ENCODE measurements around the gene POLE. TPM values are rescaled to one million over a fixed set of nuclear protein-coding genes. Genes with fewer than 3 reads are reported as not detected.
A peak's percentile ranks its signal among the peaks of the same experiment; 100 is the strongest.

The POLE gene, protein sequence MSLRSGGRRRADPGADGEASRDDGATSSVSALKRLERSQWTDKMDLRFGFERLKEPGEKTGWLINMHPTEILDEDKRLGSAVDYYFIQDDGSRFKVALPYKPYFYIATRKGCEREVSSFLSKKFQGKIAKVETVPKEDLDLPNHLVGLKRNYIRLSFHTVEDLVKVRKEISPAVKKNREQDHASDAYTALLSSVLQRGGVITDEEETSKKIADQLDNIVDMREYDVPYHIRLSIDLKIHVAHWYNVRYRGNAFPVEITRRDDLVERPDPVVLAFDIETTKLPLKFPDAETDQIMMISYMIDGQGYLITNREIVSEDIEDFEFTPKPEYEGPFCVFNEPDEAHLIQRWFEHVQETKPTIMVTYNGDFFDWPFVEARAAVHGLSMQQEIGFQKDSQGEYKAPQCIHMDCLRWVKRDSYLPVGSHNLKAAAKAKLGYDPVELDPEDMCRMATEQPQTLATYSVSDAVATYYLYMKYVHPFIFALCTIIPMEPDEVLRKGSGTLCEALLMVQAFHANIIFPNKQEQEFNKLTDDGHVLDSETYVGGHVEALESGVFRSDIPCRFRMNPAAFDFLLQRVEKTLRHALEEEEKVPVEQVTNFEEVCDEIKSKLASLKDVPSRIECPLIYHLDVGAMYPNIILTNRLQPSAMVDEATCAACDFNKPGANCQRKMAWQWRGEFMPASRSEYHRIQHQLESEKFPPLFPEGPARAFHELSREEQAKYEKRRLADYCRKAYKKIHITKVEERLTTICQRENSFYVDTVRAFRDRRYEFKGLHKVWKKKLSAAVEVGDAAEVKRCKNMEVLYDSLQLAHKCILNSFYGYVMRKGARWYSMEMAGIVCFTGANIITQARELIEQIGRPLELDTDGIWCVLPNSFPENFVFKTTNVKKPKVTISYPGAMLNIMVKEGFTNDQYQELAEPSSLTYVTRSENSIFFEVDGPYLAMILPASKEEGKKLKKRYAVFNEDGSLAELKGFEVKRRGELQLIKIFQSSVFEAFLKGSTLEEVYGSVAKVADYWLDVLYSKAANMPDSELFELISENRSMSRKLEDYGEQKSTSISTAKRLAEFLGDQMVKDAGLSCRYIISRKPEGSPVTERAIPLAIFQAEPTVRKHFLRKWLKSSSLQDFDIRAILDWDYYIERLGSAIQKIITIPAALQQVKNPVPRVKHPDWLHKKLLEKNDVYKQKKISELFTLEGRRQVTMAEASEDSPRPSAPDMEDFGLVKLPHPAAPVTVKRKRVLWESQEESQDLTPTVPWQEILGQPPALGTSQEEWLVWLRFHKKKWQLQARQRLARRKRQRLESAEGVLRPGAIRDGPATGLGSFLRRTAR (N-terminal part only)
- total RNA-seq, result 26.9 TPM

DNA sequence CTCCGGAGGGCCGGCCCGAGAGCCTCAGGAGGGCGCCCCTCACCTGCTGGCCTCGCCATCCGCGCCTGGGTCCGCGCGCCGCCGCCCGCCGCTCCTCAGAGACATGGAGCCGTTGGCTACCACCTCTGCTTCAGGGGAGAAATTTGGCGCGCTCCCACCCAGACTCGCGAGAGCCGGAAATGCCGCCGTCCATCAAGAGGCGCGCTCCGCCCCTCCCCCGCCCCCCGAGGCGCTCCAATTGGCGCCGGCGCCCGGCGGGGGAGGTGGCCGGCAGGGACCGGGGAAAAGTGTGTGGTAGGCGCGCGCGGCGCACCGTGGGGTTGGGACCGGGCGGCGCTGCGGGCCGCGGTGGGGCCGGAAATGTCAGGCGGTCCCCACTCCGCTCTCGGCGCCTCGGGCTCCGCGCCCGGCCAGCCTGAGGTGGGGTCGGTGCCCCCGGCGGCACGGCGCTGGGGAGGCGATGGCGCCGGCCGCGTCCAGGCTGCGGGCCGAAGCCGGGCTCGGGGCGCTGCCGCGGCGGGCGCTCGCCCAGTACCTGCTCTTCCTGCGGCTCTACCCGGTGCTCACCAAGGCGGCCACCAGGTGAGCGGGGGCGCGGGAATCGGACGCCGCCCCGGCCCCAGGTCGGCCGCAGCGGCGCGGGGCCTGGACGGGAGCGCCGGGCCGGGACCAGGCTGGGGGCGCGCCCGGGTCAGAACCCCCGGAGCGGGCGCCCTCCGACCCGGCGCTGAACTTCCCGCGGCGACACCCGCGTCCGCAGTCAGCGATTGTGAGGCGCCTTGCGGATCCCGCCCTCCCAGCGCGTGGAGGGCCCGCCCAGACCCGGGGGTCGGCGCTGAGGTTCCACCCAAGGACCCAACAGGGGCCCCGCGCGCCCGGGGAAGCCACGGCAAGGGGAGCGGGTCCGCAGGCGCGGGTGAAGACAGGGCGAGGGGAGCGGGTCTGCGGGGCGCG, at the start of gene POLE, which contains the start of gene PXMP2:
POLE (minus strand) TSS at position 132 of the 954 bp plus-strand sequence; CDS start at position 105, 27 bp downstream.
PXMP2 (plus strand) TSS at position 377 of the 954 bp plus-strand sequence; CDS start at position 461, 84 bp downstream.
- DNase-seq (ENCODE audit: low spot score in 2 of 2) (peak; percentile 99), FAIRE-seq (no peak)

DNA sequence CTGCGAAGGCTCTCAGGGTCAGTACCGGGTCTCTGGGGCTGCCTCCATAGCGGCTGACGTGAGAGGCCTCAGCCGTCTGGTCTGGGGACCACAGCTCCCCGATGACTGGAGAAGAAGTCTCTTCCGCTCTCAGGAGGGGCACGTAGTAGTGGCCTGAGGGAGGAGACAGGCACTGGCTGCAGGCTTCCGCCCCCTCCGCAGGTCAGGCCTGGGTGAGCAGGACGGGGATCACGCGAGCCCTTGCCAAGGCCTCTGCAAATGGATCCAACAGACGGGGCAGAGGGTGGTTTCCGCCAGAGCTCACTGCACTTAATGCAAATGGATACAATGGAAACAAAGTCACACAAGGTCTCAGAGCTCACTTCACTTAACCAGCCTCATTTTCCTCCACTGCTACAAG, 49.8 kb upstream of the POLE start:
- FAIRE-seq (no peak), DNase-seq (ENCODE audit: low spot score in 2 of 2) (no peak)

DNA sequence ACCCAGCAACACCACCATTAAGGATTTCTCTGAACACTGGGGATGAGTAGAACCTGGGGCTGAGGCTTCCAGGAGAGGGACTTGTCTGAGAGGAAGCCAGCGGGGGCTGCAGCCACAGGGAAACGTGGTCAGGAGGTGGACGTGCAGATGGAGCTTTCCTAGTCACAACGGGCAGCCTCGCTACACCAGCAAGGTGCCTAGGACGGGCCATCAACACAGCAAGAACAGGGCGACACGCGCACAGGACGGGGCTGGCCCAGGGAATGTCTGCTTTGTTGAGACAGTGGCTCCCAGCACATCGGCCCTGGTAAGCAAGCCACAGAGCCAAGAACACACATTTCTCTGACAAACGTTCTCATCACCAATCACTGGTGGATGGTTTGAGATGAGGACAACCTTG, 49.2 kb upstream of the POLE start:
- no peak for FAIRE-seq
- DNase-seq (ENCODE audit: low spot score in 2 of 2), result no peak

DNA sequence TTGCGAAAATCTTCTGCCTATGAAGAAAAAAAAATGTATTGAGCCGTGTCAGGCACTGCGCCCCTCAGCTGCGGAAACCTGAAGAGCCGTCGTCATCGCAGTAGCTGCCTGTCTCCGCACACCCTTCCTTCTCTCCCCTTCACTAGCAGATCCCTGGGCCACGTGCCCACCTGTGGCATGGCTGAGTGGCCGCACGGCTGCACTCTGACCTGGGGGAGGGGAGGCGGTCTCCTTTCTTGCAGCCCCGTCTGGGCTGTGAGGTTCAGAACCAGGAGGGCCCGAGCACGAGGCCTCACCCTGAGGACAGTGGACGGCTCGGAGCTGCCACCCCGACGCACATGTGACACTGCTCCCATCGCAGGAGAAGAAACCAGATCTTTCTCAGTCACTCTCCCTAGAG, 48.4 kb upstream of the POLE start:
- no peak for DNase-seq (ENCODE audit: low spot score in 2 of 2)
- FAIRE-seq, result no peak

DNA sequence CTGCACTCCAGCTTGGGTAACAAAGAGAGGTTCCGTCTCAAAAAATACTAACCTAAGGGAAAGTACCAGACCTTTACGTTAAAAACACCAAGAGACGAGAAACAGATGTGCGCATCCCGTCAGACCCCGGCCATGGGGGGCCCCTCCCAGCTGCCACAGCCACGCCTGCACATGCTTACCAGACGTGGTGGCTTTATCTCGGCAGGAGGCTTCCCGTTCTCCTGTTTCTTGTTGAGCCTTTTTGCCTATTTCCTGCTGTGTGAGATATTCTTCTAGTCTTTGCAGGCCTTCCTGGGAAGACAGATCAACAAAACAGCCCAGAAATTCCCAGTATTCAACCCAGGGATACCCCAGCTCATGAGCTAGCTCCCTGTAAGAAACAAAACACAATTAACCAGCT, 47.1 kb upstream of the POLE start:
- DNase-seq (ENCODE audit: low spot score in 2 of 2) (no peak), FAIRE-seq (no peak)

DNA sequence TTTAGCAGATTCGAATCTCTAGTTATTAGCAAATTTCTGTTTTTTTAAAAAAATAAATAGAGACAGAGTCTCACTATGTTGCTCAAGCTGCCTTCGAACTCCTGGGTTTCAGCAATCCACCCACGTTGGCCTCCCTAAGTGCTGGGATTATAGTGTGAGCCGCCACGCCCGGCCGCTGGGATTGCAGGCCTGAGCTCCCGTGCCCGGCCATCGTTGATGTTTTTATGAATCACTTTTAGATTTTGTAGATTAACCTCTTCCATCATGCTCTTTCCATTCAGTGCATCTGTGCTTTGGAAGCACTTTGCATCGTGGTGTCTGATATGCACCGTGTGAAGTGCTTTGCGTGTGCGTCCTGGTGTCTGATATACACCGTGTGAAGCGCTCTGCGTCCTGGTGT, 44.4 kb upstream of the POLE start:
- FAIRE-seq, result no peak

DNA sequence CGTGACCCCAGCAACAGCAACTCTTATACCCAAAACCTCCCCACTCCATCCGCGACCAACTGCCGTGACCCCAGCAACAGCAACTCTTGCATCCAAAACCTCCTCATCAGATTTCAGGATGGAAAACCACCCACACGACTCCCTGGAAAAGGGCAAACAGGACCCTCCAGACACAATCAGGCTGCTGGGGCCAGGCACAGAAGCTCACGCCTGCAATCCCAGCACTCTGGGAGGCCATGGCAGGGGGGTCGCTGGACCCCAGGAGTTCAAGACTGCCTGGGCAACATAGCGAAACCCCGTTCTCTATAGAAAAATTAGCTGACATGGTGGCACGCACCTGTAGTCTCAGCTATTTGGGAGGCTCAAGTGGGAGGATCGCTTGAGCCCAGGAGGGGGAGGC, 43.2 kb upstream of the POLE start:
- FAIRE-seq, result no peak
- DNase-seq (ENCODE audit: low spot score in 2 of 2), result no peak

More for the DNA sequence above, 44.4 kb upstream of the POLE start:
- DNase-seq (ENCODE audit: low spot score in 2 of 2), result no peak

DNA sequence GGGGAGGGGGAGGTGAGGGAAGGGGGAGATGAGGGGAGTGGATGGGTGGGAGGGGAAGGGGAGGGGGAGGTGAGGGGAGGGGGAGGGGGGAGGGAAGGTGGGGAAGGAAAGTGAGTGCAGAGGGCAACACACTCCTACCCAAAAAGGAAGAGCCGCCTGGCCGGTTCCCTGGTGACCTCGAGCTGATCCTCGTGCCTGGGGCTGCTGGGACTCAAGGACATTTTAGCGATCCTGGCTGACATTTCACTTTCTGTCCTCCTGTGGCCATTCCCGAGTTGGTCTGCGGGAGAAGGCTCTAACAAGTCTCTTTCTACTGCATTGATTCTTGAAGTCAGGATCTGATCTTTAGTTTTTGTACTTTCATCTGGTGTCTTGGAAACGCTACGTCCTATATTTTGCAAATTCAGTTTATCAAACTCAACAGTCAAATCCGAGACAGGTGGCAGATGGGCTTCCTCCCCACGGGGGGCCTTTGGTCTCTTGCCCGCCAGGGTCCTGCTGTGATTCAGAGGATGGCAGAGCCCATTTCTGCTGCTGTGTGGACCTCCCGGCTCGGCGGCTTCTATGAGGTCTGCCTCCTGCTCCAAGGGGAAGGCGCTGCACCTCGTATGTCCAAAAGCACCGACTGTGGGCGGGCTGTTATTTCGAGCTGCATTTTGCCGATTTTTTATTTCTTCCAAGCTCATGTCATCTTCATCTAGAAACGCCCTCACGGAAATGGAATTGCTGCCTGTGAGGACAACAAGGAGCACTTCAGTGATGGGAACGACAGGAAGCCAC, 42.6 kb upstream of the POLE start:
- DNase-seq (ENCODE audit: low spot score in 2 of 2), result no peak
- FAIRE-seq, result no peak

DNA sequence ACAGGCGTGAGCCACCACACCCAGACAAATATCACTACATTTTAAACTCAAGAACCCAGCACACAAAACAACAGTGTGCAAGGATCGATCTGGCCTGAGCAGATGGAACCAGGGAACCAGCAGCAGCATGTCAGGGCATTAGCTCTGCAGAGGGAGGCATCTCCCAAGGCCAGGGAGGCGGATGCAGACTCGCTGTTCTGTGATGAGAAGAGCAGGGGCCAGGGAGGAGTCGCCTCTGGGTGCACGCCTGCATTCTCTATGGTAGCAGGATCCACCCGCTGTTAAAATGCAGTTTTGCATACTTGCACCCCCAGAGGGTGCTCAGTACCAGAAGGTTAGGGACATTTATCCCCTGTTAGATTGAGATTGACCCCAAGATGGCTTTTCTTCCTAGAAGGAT, 41.4 kb upstream of the POLE start:
- DNase-seq (ENCODE audit: low spot score in 2 of 2), result no peak
- no peak for FAIRE-seq

DNA sequence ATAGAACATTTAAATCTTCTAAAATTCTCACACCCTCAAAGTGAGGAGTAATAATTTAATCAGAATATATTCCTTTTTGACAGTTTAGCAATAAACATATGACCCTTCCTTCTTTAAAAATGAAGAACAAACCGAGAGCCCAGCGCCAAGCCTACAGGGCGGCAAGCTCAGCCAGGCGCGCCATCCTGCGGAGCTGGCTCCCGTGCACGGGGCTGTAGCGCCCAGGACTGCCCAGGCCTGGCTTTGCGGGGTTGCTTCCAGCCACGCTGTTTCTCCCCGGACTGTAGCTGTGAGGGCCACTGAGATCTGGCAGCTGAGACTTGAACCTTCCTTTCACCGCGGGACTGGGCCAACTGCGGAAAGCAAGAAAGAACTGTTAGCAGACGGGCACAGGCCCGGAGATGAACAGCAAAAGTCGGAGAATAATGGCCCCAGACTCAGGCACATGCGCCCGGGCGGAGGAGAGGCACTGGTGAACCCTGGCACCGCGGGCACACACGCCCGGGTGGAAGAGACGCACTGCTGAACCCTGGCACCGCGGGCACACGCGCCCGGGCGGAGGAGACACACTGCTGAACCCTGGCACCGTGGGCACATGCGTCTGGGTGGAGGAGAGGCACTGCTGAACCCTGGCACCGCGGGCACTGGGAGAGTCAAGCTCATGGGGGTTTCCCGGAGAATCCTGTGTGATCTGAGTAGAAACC, 40.1 kb upstream of the POLE start:
- DNase-seq (ENCODE audit: low spot score in 2 of 2) (no peak), FAIRE-seq (no peak)

DNA sequence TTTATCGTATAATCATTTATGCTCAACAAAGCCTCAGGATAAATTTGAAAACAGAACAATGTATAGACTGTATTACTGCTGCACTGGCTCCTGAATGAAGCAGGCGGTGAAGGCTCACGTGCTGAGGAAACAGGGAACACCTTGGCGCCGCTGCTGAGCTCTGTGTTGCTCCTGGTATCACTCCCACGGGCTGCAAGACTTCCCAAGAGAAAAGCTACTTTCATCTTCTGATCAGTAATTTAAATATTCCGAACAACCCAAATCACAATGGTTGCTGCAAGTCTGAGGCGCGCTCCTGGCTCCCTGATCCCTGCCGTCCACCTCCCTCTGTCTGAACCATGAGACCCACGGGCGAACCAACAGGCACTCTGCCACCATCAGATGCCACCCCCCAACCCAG, 39.2 kb upstream of the POLE start:
- FAIRE-seq, result no peak

DNA sequence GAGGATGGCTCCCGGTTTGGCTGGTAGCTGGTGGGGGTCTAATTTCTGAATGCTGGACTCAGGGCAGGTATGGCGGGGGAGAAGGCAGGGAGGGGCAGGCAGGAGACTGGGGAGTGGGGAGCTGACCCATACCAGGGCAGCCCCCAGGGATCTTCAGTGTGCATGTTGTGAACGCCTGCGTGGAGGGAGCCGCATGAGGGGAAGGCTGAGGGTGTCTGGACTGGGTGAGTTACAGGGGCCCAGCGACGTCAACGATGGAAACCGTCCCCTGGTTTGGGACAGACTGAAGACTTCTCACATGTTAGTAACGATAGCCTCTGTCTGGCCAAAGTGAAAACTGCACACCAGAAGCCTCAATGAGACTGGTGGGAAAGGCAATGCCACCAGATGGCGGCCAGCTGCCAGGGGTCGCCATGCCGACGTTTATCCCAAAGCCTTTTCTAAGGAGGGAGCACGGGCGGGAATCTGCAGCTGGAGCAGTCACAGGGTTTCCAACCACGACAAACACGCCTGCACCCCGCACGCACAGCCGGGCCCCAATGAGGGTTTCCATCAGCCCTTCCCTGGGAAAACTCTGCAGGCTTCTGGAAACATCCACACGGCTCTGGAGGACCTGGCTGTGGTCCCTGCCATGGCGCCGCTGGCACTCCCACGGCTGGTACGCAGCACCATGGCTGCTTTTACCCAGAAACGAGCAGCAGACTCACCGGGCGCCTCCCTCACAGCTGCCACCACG, 37.5 kb upstream of the POLE start:
- DNase-seq (ENCODE audit: low spot score in 2 of 2) (no peak), FAIRE-seq (no peak)

More for the DNA sequence above, 39.2 kb upstream of the POLE start:
- no peak for DNase-seq (ENCODE audit: low spot score in 2 of 2)

DNA sequence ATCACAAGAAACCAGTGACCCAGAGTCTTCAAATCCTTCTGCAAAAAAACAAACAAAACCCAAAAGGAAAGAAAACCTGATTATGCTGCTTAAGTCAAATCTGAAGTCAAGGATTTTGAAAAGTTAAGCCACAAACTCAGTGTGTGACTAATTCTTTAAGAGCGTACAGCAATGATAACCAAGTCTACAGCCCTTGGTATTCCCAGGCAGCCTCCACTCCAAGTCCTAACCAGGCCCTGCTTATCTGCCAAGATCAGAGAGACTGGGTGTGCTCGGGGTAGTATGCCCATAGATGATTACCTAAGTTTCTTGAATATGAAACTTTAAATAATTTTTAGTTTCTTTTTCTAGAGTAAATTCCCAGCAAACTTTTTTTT, 36.6 kb upstream of the POLE start:
- DNase-seq (ENCODE audit: low spot score in 2 of 2) (no peak), FAIRE-seq (no peak)

DNA sequence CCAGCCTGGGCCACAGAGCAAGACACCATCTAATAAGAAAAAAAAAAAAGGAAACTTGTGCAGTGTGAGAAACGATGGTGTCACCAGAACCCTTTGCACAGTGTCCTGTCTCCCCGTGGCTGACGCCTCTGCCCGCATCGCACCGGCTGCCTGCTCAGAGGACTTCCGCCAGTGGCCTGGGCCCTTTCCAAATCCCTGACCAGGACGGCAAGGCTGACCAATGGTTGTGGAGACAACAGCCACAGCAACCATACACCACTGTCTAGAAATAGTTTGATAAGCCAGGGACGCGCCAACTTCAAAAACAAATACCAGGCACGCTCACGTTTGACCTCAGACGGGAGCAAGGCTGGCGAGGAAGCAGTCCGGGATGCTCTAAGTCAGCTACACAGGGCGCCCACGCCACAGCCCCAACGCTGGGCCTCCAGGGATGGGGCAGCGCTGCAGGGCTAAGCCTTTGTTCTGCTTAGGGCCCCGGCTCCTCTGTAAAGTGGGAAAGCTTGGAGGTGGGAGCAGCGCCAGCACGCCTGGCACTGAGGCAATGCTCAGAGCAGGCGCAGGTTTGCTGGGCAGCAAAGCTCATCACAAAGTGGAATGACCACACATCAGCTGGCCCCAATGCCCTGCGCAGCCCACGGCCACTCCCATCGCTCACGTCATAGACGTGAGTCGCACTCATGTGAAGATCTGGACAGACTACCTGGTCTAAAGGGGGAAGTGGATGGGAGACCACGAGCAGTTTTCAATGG, 36.0 kb upstream of the POLE start:
- DNase-seq (ENCODE audit: low spot score in 2 of 2), result no peak
- FAIRE-seq, result no peak

DNA sequence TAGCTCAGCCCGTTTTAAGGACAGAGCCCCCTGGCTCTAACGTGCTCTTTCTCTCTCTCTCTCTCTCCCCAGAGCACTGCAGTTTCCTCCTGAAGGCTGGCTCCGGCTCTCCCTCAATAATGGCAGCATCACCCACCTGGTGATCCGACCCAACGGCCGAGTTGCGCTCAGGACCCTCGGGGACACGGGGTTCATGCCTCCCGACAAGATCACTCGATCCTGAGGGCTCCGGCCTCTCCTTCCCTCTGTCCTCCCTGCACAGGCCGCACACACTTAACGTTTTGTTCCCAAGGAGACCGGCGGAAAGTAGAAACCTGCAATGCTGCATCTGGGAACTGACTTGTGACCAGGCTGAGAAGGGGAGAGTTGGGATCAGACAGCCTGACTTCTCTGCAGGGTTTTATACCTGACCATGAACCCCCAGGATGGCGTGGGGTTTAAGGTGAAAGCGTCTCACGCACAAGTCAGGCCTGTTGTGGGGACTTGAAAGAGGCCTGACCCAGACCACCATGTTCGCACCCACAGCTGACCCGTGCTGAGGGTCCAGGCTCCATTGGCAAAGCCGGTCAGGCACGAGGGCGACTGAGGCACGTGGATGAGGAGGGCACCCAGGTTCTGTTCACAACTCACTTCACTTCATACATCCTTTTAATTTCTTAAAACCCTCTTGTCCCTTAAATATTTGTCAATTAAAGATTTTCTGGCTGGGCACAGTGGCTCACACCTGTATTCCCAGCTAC, 33.6 kb upstream of the POLE start:
- DNase-seq (ENCODE audit: low spot score in 2 of 2) (no peak), FAIRE-seq (no peak)

DNA sequence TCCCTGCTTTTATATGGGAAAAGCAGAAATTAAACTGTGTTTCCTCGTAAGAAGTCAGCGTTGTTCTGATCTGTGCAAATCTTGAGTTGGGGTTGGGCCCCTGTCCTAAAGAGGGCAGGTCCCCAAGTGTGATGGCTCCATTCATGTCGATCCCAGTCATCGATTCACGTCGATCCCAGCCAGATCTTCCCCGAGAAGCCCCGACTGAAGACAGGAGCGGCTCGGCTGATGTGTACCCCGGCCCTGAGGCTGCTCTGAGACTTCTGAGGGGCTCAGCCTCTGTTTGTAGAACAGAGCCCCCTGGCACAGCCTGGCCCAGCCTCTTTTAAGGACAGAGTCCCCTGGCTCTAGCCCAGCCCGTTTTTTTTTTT, 32.8 kb upstream of the POLE start:
- no peak for DNase-seq (ENCODE audit: low spot score in 2 of 2)
- no peak for FAIRE-seq

Measured in frontal cortex (tissue), 4 donors.